ACC112 (cell line): Measurements from ENCODE around the gene TEX13A.
"Not testable (repeated sequence)": the region's sequence is repeated elsewhere in the genome, so short reads cannot be mapped to it uniquely, and the experiment has no call there.

Experiments
- H2AFZ ChIP-seq: fragments of 200-600 bp; sonication (generic); one replicate; pipeline ENCODE4 v1.6.0; 2017; ENCODE audit warnings: antibody characterized with exemption, low read length; ENCODE audit not compliant: unreplicated experiment
- H3K27ac ChIP-seq: fragments of 200-600 bp; sonication (generic); 2 replicates; pipeline ENCODE4 v1.5.1; 2014; ENCODE audit warnings: low read depth, mild to moderate bottlenecking, antibody characterized with exemption, low read length, moderate library complexity
- H3K27me3 ChIP-seq: fragments of 200-600 bp; sonication (generic); 2 replicates; pipeline ENCODE4 v1.6.1; 2014; ENCODE audit warnings: mild to moderate bottlenecking, antibody characterized with exemption, low read length, moderate library complexity, mixed read lengths; ENCODE audit not compliant: insufficient read depth
- H3K36me3 ChIP-seq: fragments of 200-600 bp; sonication (generic); 2 replicates; pipeline ENCODE4 v1.6.1; 2016; ENCODE audit warnings: mild to moderate bottlenecking, antibody characterized with exemption, low read length, moderate library complexity, mixed read lengths; ENCODE audit not compliant: insufficient read depth
- H3K4me1 ChIP-seq: fragments of 200-600 bp; sonication (generic); one replicate; pipeline ENCODE4 v1.6.1; 2016; ENCODE audit warnings: low read length, mixed read lengths; ENCODE audit not compliant: insufficient read depth, unreplicated experiment, control insufficient read depth
- H3K4me3 ChIP-seq: fragments of 200-600 bp; sonication (generic); 2 replicates; pipeline ENCODE4 v1.5.1; 2014; ENCODE audit warnings: mild to moderate bottlenecking, low read depth, low read length
- H3K79me2 ChIP-seq: fragments of 200-600 bp; sonication (generic); one replicate; pipeline ENCODE4 v1.6.0; 2016; ENCODE audit warnings: low read length; ENCODE audit not compliant: control insufficient read depth, unreplicated experiment, insufficient read depth

Gene TEX13A

GRCh38 chrX:105220636-105221035, at the start of gene TEX13A:
TEX13A (minus strand) TSS chrX:105220694; CDS start chrX:105220397, 297 bp downstream.
- H3K36me3 ChIP-seq, result no peaks in the 10 kb centered on the region
- no peaks in the 10 kb centered on the region for H3K27me3 ChIP-seq
- H2AFZ ChIP-seq, result no peak within 1 kb of the TSS
- H3K79me2 ChIP-seq, result no peaks in the 10 kb centered on the region
- H3K4me1 ChIP-seq, result no peaks in the 10 kb centered on the region
- H3K4me3 ChIP-seq, result no peak within 1 kb of the TSS
- H3K27ac ChIP-seq, result no peak within 1 kb of the TSS

GRCh38 chrX:105269386-105269785, 48.9 kb upstream of the TEX13A start:
- no peak overlapping the region for H3K27ac ChIP-seq

GRCh38 chrX:105267167-105267566, 46.7 kb upstream of the TEX13A start:
- H3K36me3 ChIP-seq, result no peaks in the 10 kb centered on the region
- H2AFZ ChIP-seq, result no peak overlapping the region
- no peak overlapping the region for H3K4me3 ChIP-seq
- no peaks in the 10 kb centered on the region for H3K27me3 ChIP-seq
- no peaks in the 10 kb centered on the region for H3K79me2 ChIP-seq
- no peak overlapping the region for H3K27ac ChIP-seq
- no peaks in the 10 kb centered on the region for H3K4me1 ChIP-seq

More at GRCh38 chrX:105269386-105269785, 48.9 kb upstream of the TEX13A start:
- H3K27me3 ChIP-seq, result no peaks in the 10 kb centered on the region
- H3K36me3 ChIP-seq, result no peaks in the 10 kb centered on the region
- H3K79me2 ChIP-seq, result no peaks in the 10 kb centered on the region
- no peak overlapping the region for H2AFZ ChIP-seq
- no peaks in the 10 kb centered on the region for H3K4me1 ChIP-seq
- no peak overlapping the region for H3K4me3 ChIP-seq

- H3K79me2 ChIP-seq, result no peaks in the 10 kb centered on the region
- H3K4me1 ChIP-seq, result no peaks in the 10 kb centered on the region
- H3K4me3 ChIP-seq, result no peak overlapping the region
- no peaks in the 10 kb centered on the region for H3K27me3 ChIP-seq
- H2AFZ ChIP-seq, result no peak overlapping the region
- H3K27ac ChIP-seq, result no peak overlapping the region
- H3K36me3 ChIP-seq, result no peaks in the 10 kb centered on the region
Observed at GRCh38 chrX:105266456-105266855, 46.0 kb upstream of the TEX13A start.

GRCh38 chrX:105265093-105265492, 44.6 kb upstream of the TEX13A start:
- H3K4me1 ChIP-seq, result no peaks in the 10 kb centered on the region
- no peak overlapping the region for H3K27ac ChIP-seq
- no peaks in the 10 kb centered on the region for H3K27me3 ChIP-seq
- H3K36me3 ChIP-seq, result no peaks in the 10 kb centered on the region
- no peak overlapping the region for H3K4me3 ChIP-seq
- H2AFZ ChIP-seq, result no peak overlapping the region
- no peaks in the 10 kb centered on the region for H3K79me2 ChIP-seq

GRCh38 chrX:105263801-105264200, 43.3 kb upstream of the TEX13A start:
- Histone ChIP-seq H3K27me3 (no peaks in the 10 kb centered on the region), H3K79me2 (no peaks in the 10 kb centered on the region), H3K4me1 (no peaks in the 10 kb centered on the region), H3K36me3 (no peaks in the 10 kb centered on the region), H2AFZ (no peak overlapping the region), H3K27ac (no peak overlapping the region), H3K4me3 (no peak overlapping the region)

- no peak overlapping the region for H3K4me3 ChIP-seq
- no peaks in the 10 kb centered on the region for H3K79me2 ChIP-seq
- no peaks in the 10 kb centered on the region for H3K27me3 ChIP-seq
- no peaks in the 10 kb centered on the region for H3K4me1 ChIP-seq
- H3K36me3 ChIP-seq, result no peaks in the 10 kb centered on the region
- H2AFZ ChIP-seq, result no peak overlapping the region
- no peak overlapping the region for H3K27ac ChIP-seq
Observed at GRCh38 chrX:105263171-105263570, 42.7 kb upstream of the TEX13A start.

GRCh38 chrX:105260291-105261043, 40.0 kb upstream of the TEX13A start:
- H2AFZ ChIP-seq, result no peak overlapping the region
- H3K27me3 ChIP-seq, result no peaks in the 10 kb centered on the region
- no peak overlapping the region for H3K27ac ChIP-seq
- H3K79me2 ChIP-seq, result no peaks in the 10 kb centered on the region
- H3K4me3 ChIP-seq, result no peak overlapping the region
- no peaks in the 10 kb centered on the region for H3K4me1 ChIP-seq
- no peaks in the 10 kb centered on the region for H3K36me3 ChIP-seq

GRCh38 chrX:105241056-105241455, 20.6 kb upstream of the TEX13A start:
- no peaks in the 10 kb centered on the region for H3K27me3 ChIP-seq
- H3K4me3 ChIP-seq, result no peak overlapping the region
- no peaks in the 10 kb centered on the region for H3K79me2 ChIP-seq
- peaks cover 3% of the 10 kb centered on the region for H3K4me1 ChIP-seq
- H3K27ac ChIP-seq, result no peak overlapping the region
- no peak overlapping the region for H2AFZ ChIP-seq
- no peaks in the 10 kb centered on the region for H3K36me3 ChIP-seq

- not testable (repeated sequence) for H3K36me3 ChIP-seq, H2AFZ ChIP-seq, H3K27ac ChIP-seq, H3K27me3 ChIP-seq, H3K79me2 ChIP-seq, H3K4me1 ChIP-seq, H3K4me3 ChIP-seq
Observed at GRCh38 chrX:105237407-105237806, 16.9 kb upstream of the TEX13A start.

- no peak overlapping the region for H3K27ac ChIP-seq
- H3K79me2 ChIP-seq, result no peaks in the 10 kb centered on the region
- no peak overlapping the region for H3K4me3 ChIP-seq
- no peaks in the 10 kb centered on the region for H3K27me3 ChIP-seq
- H3K36me3 ChIP-seq, result no peaks in the 10 kb centered on the region
- H3K4me1 ChIP-seq, result no peaks in the 10 kb centered on the region
- no peak overlapping the region for H2AFZ ChIP-seq
Observed at GRCh38 chrX:105229146-105229545, 8.7 kb upstream of the TEX13A start.
